GM19455 (cell line): ENCODE measurements around the gene GCGR.
"Not testable (repeated sequence)": the region's sequence is repeated elsewhere in the genome, so short reads cannot be mapped to it uniquely, and the experiment has no call there.

ENCODE experiments used
- ATAC-seq: cut with Tn5 transposase; IDR thresholded peaks from one replicate; pipeline ENCODE4 v1.9.1; 2021; ENCODE audit not compliant: unreplicated experiment

Gene GCGR

GRCh38 chr17:81831957-81832607, 28.1 kb downstream of the GCGR start:
- peak; percentile 5 for ATAC-seq

GRCh38 chr17:81832608-81833159, 28.7 kb downstream of the GCGR start:
- peak; percentile 54 for ATAC-seq

GRCh38 chr17:81833160-81833920, 29.4 kb downstream of the GCGR start, which contains the start of gene MCRIP1:
TSS of gene MCRIP1 (minus strand) at chr17:81833291. CDS start at chr17:81824506, 8,785 bp downstream.
- peak; percentile 60 for ATAC-seq

GRCh38 chr17:81833921-81834830, 30.2 kb downstream of the GCGR start:
- ATAC-seq, result no peak

GRCh38 chr17:81834831-81835267, 30.9 kb downstream of the GCGR start, which contains the start of gene PPP1R27:
TSS of gene PPP1R27 (minus strand) at chr17:81835050. CDS start at chr17:81834953, 97 bp downstream.
- no peak for ATAC-seq

GRCh38 chr17:81837641-81838040, 33.7 kb downstream of the GCGR start:
- ATAC-seq, result no peak

- ATAC-seq, result no peak
These were observed 34.9 kb downstream of the GCGR start for GRCh38 chr17:81838753-81839255.

GRCh38 chr17:81839301-81839700, 35.4 kb downstream of the GCGR start:
- no peak for ATAC-seq

- ATAC-seq, result not testable (repeated sequence)
These were observed 36.1 kb downstream of the GCGR start for GRCh38 chr17:81840059-81840458.

- no peak for ATAC-seq
These were observed 37.2 kb downstream of the GCGR start for GRCh38 chr17:81840826-81841778.

- no peak for ATAC-seq
These were observed 37.9 kb downstream of the GCGR start for GRCh38 chr17:81841866-81842265.

GRCh38 chr17:81842378-81842724, 38.4 kb downstream of the GCGR start:
- no peak for ATAC-seq

GRCh38 chr17:81842725-81843504, 39.0 kb downstream of the GCGR start:
- ATAC-seq, result no peak

GRCh38 chr17:81843713-81844326, 39.9 kb downstream of the GCGR start:
- no peak for ATAC-seq

- ATAC-seq, result no peak
These were observed 40.4 kb downstream of the GCGR start for GRCh38 chr17:81844327-81844851.

GRCh38 chr17:81844887-81845286, 40.9 kb downstream of the GCGR start:
- ATAC-seq, result no peak

- ATAC-seq, result no peak
These were observed 41.4 kb downstream of the GCGR start for GRCh38 chr17:81845361-81845760.
